ENCODE measurements around the gene FASLG.

DNA sequence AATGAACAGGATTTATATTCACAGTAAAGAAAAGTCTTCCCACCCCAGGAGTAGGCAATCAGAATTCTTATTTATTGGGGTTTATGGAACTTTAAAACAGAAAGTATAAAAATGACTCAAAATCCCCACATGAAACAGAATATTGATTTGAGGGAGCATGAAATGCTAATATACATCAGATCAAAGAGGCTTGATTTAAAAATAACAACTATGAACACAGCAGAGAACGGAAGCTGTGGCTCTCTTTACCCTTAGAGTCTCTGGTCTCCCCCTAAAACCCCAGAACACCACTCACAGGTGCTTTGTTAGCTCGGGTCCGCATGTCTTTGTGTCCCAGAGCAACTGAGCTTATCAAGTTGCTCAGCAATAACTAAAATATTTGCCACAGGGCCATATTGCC, 31.2 kb upstream of the FASLG start:
- TF ChIP-seq POLR2A (IDR thresholded peaks at IDR 0.05; ENCODE audit: low read depth, low read length) (no peak), POLR2AphosphoS5 (IDR thresholded peaks at IDR 0.05; ENCODE audit: low read depth, low read length) (no peak), TAF1 (IDR thresholded peaks at IDR 0.05; ENCODE audit: low read depth, low read length) (no peak), POU2F2 (IDR thresholded peaks at IDR 0.05; ENCODE audit: low read depth, low read length) (no peak), SPI1 (IDR thresholded peaks at IDR 0.05; ENCODE audit: low read depth, low read length) (no peak)
